Measurements from ENCODE around the gene TM2D3.

DNA sequence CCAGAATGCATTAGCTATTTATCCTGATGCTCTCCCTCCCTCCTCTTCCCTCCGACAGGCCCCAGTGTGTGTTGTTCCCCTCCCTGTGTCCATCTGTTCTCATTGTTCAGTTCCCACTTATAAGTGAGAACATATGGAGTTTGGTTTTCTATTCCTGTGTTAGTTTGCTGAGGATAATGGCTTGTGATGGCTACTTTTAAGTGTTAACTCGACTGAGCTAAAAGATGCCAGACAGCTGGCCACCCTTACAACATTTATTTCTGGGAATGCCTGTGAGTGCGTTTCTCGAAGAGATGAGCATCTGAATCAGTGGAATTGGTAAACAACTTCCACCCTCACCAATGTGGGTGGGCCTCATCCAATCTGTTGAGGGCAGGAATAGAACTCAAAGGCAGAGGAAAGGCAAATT lies 24.7 kb upstream of the TM2D3 start:
- TF ChIP-seq, protein P1, sequence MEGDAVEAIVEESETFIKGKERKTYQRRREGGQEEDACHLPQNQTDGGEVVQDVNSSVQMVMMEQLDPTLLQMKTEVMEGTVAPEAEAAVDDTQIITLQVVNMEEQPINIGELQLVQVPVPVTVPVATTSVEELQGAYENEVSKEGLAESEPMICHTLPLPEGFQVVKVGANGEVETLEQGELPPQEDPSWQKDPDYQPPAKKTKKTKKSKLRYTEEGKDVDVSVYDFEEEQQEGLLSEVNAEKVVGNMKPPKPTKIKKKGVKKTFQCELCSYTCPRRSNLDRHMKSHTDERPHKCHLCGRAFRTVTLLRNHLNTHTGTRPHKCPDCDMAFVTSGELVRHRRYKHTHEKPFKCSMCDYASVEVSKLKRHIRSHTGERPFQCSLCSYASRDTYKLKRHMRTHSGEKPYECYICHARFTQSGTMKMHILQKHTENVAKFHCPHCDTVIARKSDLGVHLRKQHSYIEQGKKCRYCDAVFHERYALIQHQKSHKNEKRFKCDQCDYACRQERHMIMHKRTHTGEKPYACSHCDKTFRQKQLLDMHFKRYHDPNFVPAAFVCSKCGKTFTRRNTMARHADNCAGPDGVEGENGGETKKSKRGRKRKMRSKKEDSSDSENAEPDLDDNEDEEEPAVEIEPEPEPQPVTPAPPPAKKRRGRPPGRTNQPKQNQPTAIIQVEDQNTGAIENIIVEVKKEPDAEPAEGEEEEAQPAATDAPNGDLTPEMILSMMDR (IDR thresholded peaks at IDR 0.05) = no peak
- TF ChIP-seq POLR2A (IDR thresholded peaks at IDR 0.05) = no peak

All from prostate gland (tissue), 2 donors.